Measurements from ENCODE around the gene PDIA6.

PDIA6 gene

GRCh38 chr2:10792001-10792634 lies 20.5 kb downstream of the PDIA6 start:
- H3K4me3 ChIP-seq (replicated peaks; ENCODE audit: insufficient read depth, low read length), result no peak overlapping the region
- no peaks in the 10 kb centered on the region for H3K27me3 ChIP-seq (ENCODE audit: insufficient read depth, poor library complexity, severe bottlenecking)
- no peak for DNase-seq (ENCODE audit: low read depth in 1 of 2, low spot score in 1 of 2)
- no peak overlapping the region for H3K27ac ChIP-seq (replicated peaks)
- TF ChIP-seq CTCF (IDR thresholded peaks at IDR 0.05; ENCODE audit: insufficient read depth, low read length) (no peak), POLR2AphosphoS5 (IDR thresholded peaks at IDR 0.05; ENCODE audit: low read depth) (no peak), SPI1 (IDR thresholded peaks at IDR 0.05; ENCODE audit: borderline replicate concordance, low read depth) (no peak), GABPA (IDR thresholded peaks at IDR 0.05; ENCODE audit: low read depth) (no peak), REST (IDR thresholded peaks at IDR 0.05; ENCODE audit: insufficient replicate concordance, low read depth) (no peak)

- H3K27me3 ChIP-seq (ENCODE audit: insufficient read depth, poor library complexity, severe bottlenecking), result no peaks in the 10 kb centered on the region
- H3K27ac ChIP-seq (replicated peaks), result no peak overlapping the region
- no peak for DNase-seq (ENCODE audit: low read depth in 1 of 2, low spot score in 1 of 2)
- no peak overlapping the region for H3K4me3 ChIP-seq (replicated peaks; ENCODE audit: insufficient read depth, low read length)
- TF ChIP-seq SPI1 (IDR thresholded peaks at IDR 0.05; ENCODE audit: borderline replicate concordance, low read depth) (no peak), GABPA (IDR thresholded peaks at IDR 0.05; ENCODE audit: low read depth) (no peak), REST (IDR thresholded peaks at IDR 0.05; ENCODE audit: insufficient replicate concordance, low read depth) (no peak), CTCF (IDR thresholded peaks at IDR 0.05; ENCODE audit: insufficient read depth, low read length) (no peak), POLR2AphosphoS5 (IDR thresholded peaks at IDR 0.05; ENCODE audit: low read depth) (no peak)
Observed at GRCh38 chr2:10790228-10790973, 22.2 kb downstream of the PDIA6 start.

GRCh38 chr2:10788855-10789254 lies 23.7 kb downstream of the PDIA6 start:
- Histone ChIP-seq H3K4me3 (replicated peaks; ENCODE audit: insufficient read depth, low read length) (no peak overlapping the region), H3K27me3 (ENCODE audit: insufficient read depth, poor library complexity, severe bottlenecking) (no peaks in the 10 kb centered on the region), H3K27ac (replicated peaks) (no peak overlapping the region)
- TF ChIP-seq SPI1 (IDR thresholded peaks at IDR 0.05; ENCODE audit: borderline replicate concordance, low read depth) (no peak), CTCF (IDR thresholded peaks at IDR 0.05; ENCODE audit: insufficient read depth, low read length) (no peak), REST (IDR thresholded peaks at IDR 0.05; ENCODE audit: insufficient replicate concordance, low read depth) (no peak), GABPA (IDR thresholded peaks at IDR 0.05; ENCODE audit: low read depth) (no peak)
- no peak for DNase-seq (ENCODE audit: low read depth in 1 of 2, low spot score in 1 of 2)

All from HL-60 (cell line).